Measurements from ENCODE around the gene SLC29A3.
"Not testable (repeated sequence)": the region's sequence is repeated elsewhere in the genome, so short reads cannot be mapped to it uniquely, and the experiment has no call there.

SLC29A3 gene

GRCh38 chr10:71319042-71319799 is at the start of gene SLC29A3:
SLC29A3 (plus strand) TSS chr10:71319259; CDS start chr10:71319310, 51 bp downstream.
- Histone ChIP-seq H3K36me3 (ENCODE audit: insufficient read depth, insufficient read length, low read length) (peaks cover 15% of the 10 kb centered on the region), H3K27me3 (ENCODE audit: insufficient read depth, insufficient read length) (peaks cover under 1% of the 10 kb centered on the region), H3K4me3 (ENCODE audit: insufficient read length, low read depth) (peak within 1 kb of the TSS; percentile 64), H3K4me1 (ENCODE audit: insufficient read depth, insufficient read length) (peaks cover 9% of the 10 kb centered on the region), H3K9ac (ENCODE audit: insufficient read length, low read depth) (peak within 1 kb of the TSS; percentile 83), H3K9me3 (ENCODE audit: insufficient read depth, low read length) (no peaks in the 10 kb centered on the region)
- TF ChIP-seq SUZ12 (IDR thresholded peaks at IDR 0.05; ENCODE audit: extremely low read depth, insufficient read depth, insufficient read length) = no peak
- no peak for TF ChIP-seq YY1 (IDR thresholded peaks at IDR 0.05; ENCODE audit: insufficient read depth, insufficient read length)
- no peak for TF ChIP-seq ZNF274 (IDR thresholded peaks at IDR 0.05; ENCODE audit: low read depth, low read length)
- peak; percentile 67 for DNase-seq (ENCODE audit: low read depth, low spot score)

GRCh38 chr10:71269301-71270288 is 49.5 kb upstream of the SLC29A3 start:
- TF ChIP-seq ZNF274 (IDR thresholded peaks at IDR 0.05; ENCODE audit: low read depth, low read length) (no peak), SUZ12 (IDR thresholded peaks at IDR 0.05; ENCODE audit: extremely low read depth, insufficient read depth, insufficient read length) (no peak), YY1 (IDR thresholded peaks at IDR 0.05; ENCODE audit: insufficient read depth, insufficient read length) (no peak)
- Histone ChIP-seq H3K27me3 (ENCODE audit: insufficient read depth, insufficient read length) (no peaks in the 10 kb centered on the region), H3K4me3 (ENCODE audit: insufficient read length, low read depth) (no peak overlapping the region), H3K4me1 (ENCODE audit: insufficient read depth, insufficient read length) (peaks cover 38% of the 10 kb centered on the region), H3K36me3 (ENCODE audit: insufficient read depth, insufficient read length, low read length) (peaks cover 3% of the 10 kb centered on the region), H3K9me3 (ENCODE audit: insufficient read depth, low read length) (no peaks in the 10 kb centered on the region), H3K9ac (ENCODE audit: insufficient read length, low read depth) (no peak overlapping the region)
- peak; percentile 90 for DNase-seq (ENCODE audit: low read depth, low spot score)

- H3K4me3 ChIP-seq (ENCODE audit: insufficient read length, low read depth) = no peak overlapping the region
- DNase-seq (ENCODE audit: low read depth, low spot score) = peak; percentile 84
- H3K4me1 ChIP-seq (ENCODE audit: insufficient read depth, insufficient read length) = peaks cover 33% of the 10 kb centered on the region
- no peaks in the 10 kb centered on the region for H3K27me3 ChIP-seq (ENCODE audit: insufficient read depth, insufficient read length)
- peaks cover 3% of the 10 kb centered on the region for H3K36me3 ChIP-seq (ENCODE audit: insufficient read depth, insufficient read length, low read length)
- TF ChIP-seq YY1 (IDR thresholded peaks at IDR 0.05; ENCODE audit: insufficient read depth, insufficient read length) (no peak), SUZ12 (IDR thresholded peaks at IDR 0.05; ENCODE audit: extremely low read depth, insufficient read depth, insufficient read length) (no peak), ZNF274 (IDR thresholded peaks at IDR 0.05; ENCODE audit: low read depth, low read length) (no peak)
- no peaks in the 10 kb centered on the region for H3K9me3 ChIP-seq (ENCODE audit: insufficient read depth, low read length)
- peak overlapping the region; percentile 61 for H3K9ac ChIP-seq (ENCODE audit: insufficient read length, low read depth)
Measured at GRCh38 chr10:71270301-71271220, 48.5 kb upstream of the SLC29A3 start.

DNA sequence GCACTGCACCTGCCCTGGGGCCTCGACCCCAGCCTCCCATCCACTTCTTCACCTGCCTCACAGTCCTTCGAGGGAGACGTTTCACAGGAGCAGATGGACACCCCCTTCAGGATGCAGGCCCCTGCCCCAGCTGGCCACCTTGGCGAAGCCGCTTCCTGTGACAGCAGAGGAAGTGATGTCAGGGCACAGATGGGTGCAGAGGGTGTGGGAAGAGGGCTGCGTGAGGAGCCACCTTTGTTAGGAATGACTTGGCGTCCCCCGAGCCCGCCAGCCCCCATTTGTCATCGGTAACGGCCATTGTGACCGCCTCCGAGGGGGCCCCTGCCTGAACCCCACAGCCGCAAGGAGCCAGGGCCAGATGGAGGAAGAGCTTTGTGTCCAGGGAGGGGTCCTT is 47.4 kb upstream of the SLC29A3 start:
- no peaks in the 10 kb centered on the region for H3K9me3 ChIP-seq (ENCODE audit: insufficient read depth, low read length)
- TF ChIP-seq YY1 (IDR thresholded peaks at IDR 0.05; ENCODE audit: insufficient read depth, insufficient read length) = no peak
- no peak for TF ChIP-seq SUZ12 (IDR thresholded peaks at IDR 0.05; ENCODE audit: extremely low read depth, insufficient read depth, insufficient read length)
- TF ChIP-seq ZNF274 (IDR thresholded peaks at IDR 0.05; ENCODE audit: low read depth, low read length) = no peak
- DNase-seq (ENCODE audit: low read depth, low spot score) = no peak

GRCh38 chr10:71272056-71272771 is 46.8 kb upstream of the SLC29A3 start:
- Histone ChIP-seq H3K9ac (ENCODE audit: insufficient read length, low read depth) (no peak overlapping the region), H3K36me3 (ENCODE audit: insufficient read depth, insufficient read length, low read length) (peaks cover 3% of the 10 kb centered on the region), H3K4me1 (ENCODE audit: insufficient read depth, insufficient read length) (peaks cover 24% of the 10 kb centered on the region), H3K27me3 (ENCODE audit: insufficient read depth, insufficient read length) (no peaks in the 10 kb centered on the region), H3K4me3 (ENCODE audit: insufficient read length, low read depth) (no peak overlapping the region), H3K9me3 (ENCODE audit: insufficient read depth, low read length) (no peaks in the 10 kb centered on the region)
- TF ChIP-seq ZNF274 (IDR thresholded peaks at IDR 0.05; ENCODE audit: low read depth, low read length) = no peak
- no peak for TF ChIP-seq SUZ12 (IDR thresholded peaks at IDR 0.05; ENCODE audit: extremely low read depth, insufficient read depth, insufficient read length)
- no peak for TF ChIP-seq YY1 (IDR thresholded peaks at IDR 0.05; ENCODE audit: insufficient read depth, insufficient read length)
- no peak for DNase-seq (ENCODE audit: low read depth, low spot score)

More for the DNA sequence above, 47.4 kb upstream of the SLC29A3 start:
- H3K36me3 ChIP-seq (ENCODE audit: insufficient read depth, insufficient read length, low read length) = peaks cover 3% of the 10 kb centered on the region
- H3K27me3 ChIP-seq (ENCODE audit: insufficient read depth, insufficient read length) = no peaks in the 10 kb centered on the region
- H3K4me1 ChIP-seq (ENCODE audit: insufficient read depth, insufficient read length) = peaks cover 24% of the 10 kb centered on the region
- H3K9ac ChIP-seq (ENCODE audit: insufficient read length, low read depth) = no peak overlapping the region
- no peak overlapping the region for H3K4me3 ChIP-seq (ENCODE audit: insufficient read length, low read depth)

- H3K9me3 ChIP-seq (ENCODE audit: insufficient read depth, low read length); H3K27me3 ChIP-seq (ENCODE audit: insufficient read depth, insufficient read length): not testable (repeated sequence)
- H3K4me1 ChIP-seq (ENCODE audit: insufficient read depth, insufficient read length) = peaks cover 28% of the 10 kb centered on the region
Measured at GRCh38 chr10:71272974-71273373, 46.1 kb upstream of the SLC29A3 start.

More at GRCh38 chr10:71272974-71273373, 46.1 kb upstream of the SLC29A3 start:
- H3K36me3 ChIP-seq (ENCODE audit: insufficient read depth, insufficient read length, low read length); DNase-seq (ENCODE audit: low read depth, low spot score); H3K4me3 ChIP-seq (ENCODE audit: insufficient read length, low read depth); H3K9ac ChIP-seq (ENCODE audit: insufficient read length, low read depth): not testable (repeated sequence)
